NCI-H460 (cell line): ENCODE data around the gene RLN3. TPM values are rescaled to one million over a fixed set of nuclear protein-coding genes. Genes with fewer than 3 reads are reported as not detected.

Experiments used
- DNase-seq: peaks from one replicate; pipeline ENCODE4 v3.0.0-alpha.2; 2016; ENCODE audit warnings: low read depth; ENCODE audit errors: extremely low read depth
- total RNA-seq: library from RNA; depleted of rRNA; stranded (reverse); fragments of >200 nt; shearing (Covaris generic); gene quantifications from 2 replicates; pipeline ENCODE4 v1.2.3, GENCODE V29; 2014; rRNA removed

Gene RLN3
- total RNA-seq, 1 experiment from 2014 or later: not detected

DNA sequence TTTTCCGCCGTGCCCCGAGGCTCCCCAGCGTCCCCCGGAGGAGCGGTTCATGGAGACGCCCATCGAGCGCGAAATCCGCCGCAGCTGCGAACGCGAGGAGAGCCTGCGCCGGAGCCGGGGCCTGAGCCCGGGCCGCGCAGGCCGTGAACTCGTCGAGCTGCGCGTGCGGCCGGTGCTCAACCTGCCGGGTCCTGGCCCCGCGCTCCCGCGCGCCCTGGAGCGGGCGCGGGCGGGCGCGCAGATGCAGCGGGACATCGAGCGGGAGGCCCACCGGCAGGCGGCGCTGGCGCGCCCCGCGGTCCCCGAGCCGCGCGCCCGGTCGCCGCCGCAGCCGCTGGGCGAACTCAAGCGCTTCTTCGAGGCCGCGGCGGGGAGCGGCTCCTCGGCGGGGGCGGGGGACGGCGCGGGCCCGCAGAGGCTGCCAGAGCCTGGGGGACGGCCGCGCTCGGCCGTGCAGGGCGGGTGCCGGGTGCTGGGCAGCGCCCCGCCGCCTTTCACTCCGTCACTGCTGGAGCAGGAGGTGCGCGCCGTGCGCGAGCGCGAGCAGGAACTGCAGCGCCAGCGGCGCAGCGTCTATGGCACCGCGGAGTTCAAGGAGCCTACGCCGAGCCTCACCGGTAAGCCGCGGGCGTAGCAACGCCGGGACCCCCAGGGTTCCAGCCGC lies 45.4 kb downstream of the RLN3 start:
- DNase-seq: peak; percentile 50

DNA sequence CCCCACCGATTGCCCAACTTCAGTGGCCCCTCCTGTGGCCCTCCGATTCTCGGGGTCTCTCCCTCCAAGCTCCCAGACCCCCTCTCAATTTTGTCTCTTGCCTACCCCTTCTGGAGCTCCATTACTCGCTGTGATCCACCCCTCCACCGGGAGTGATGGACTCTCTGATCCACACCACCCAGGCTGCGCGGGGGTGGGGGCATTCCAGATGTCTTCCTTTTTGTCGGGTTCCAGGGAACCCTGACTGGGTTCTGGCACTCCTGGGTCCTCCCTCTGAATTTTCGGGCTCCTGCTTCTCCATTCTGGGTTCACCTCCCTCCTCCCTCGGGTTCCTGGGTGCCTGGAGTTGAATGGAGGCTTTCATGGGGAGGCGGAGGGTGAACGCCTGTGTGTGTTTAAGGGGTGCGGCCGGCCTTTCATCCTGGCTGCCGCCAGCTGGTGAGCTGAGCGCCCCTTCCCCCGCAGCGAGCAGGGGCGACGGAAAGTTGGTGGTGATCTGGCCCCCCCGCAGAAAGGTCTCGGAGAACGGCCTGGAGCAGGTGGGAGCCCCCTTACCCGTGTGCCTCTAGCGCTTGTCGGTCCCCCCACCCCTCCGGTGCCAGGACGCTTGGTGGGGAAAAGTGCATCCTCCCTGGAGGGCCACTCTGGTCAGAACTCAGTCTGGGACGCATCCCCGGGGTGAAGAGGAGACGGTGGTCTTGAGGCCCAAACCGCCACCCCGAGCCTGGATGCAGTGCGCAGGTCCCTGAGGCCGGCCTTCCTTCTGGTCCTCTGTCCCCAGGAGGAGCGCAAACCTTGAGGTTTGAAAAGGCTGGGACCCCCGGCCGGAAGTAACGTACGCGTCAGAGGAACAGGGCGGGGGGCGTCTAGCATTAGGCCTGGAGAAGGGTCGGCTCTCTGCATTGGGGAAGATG lies 46.2 kb downstream of the RLN3 start:
- DNase-seq: no peak

DNA sequence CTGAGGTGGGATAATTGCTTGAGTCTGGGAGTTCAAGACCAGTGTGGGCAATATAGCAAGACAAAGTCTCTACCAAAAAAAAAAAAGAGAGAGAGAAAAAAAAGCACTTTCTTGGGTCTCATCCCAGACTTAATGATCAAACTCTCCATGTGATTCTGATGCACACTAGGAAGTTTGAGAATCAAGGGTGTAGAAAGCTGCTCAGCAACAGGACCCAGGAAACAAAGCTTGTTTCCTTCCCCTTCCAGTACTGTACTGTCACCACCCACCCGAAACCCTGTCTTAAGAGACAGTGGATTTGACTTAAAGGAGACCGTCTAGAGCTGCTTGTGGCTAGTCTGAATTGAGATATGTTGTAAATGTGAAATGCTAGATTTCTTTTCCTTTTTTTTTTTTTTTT lies 50.5 kb downstream of the RLN3 start:
- no peak for DNase-seq

Other genes with a start within 250 kb of the RLN3 start
- 2.1 and 2.8 TPM in 2 replicates for gene ZSWIM4, start 232.7 kb upstream of the RLN3 start, total RNA-seq
- gene NANOS3, start 151.0 kb upstream of the RLN3 start, total RNA-seq: not detected in 2 replicates
- 0.50 TPM in 1 of 2 replicates, not detected in the other for gene BRME1, start 122.0 kb upstream of the RLN3 start, total RNA-seq
- gene CC2D1A, start 121.9 kb upstream of the RLN3 start, total RNA-seq: 13.8 and 15.5 TPM in 2 replicates
- gene PODNL1, start 89.7 kb upstream of the RLN3 start, total RNA-seq: not detected in 2 replicates
- 11.6 and 16.8 TPM in 2 replicates for gene DCAF15, start 75.6 kb upstream of the RLN3 start, total RNA-seq
- gene RFX1, start 21.8 kb upstream of the RLN3 start, total RNA-seq: 2.0 and 2.1 TPM in 2 replicates
- 5.1 and 5.6 TPM in 2 replicates for gene IL27RA, start 3.6 kb downstream of the RLN3 start, total RNA-seq
- gene PALM3, start 33.9 kb downstream of the RLN3 start, total RNA-seq: not detected in 2 replicates
- gene MISP3, start 44.6 kb downstream of the RLN3 start, total RNA-seq: 2.6 and 4.0 TPM in 2 replicates
- not detected in 2 replicates for gene C19orf67, start 57.6 kb downstream of the RLN3 start, total RNA-seq
- gene SAMD1, start 62.6 kb downstream of the RLN3 start, total RNA-seq: 26.3 and 29.5 TPM in 2 replicates
- gene PRKACA, start 89.6 kb downstream of the RLN3 start, total RNA-seq: 14.4 and 16.5 TPM in 2 replicates
- gene ASF1B, start 108.4 kb downstream of the RLN3 start, total RNA-seq: 13.2 and 15.9 TPM in 2 replicates
- 5.8 and 6.2 TPM in 2 replicates for gene ADGRL1, start 178.0 kb downstream of the RLN3 start, total RNA-seq